HepG2 (cell line): Measurements from ENCODE around the gene ZKSCAN3. TPM values are rescaled to one million over a fixed set of nuclear protein-coding genes. Genes with fewer than 3 reads are reported as not detected.
A peak's percentile ranks its signal among the peaks of the same experiment; 100 is the strongest.

ENCODE experiments used
- ARNTL ChIP-seq: sonication (generic); formaldehyde crosslinking; IDR thresholded peaks from 2 replicates; pipeline ENCODE4 v1.4.0; 2020; ENCODE audit warnings: mild to moderate bottlenecking, missing genetic modification reagents
- CBX1 ChIP-seq: IDR thresholded peaks from one replicate; pipeline ENCODE4 v1.6.1; 2016; ENCODE audit warnings: antibody characterized with exemption, low read depth
- GZF1 ChIP-seq: sonication (generic); formaldehyde crosslinking; IDR thresholded peaks from 2 replicates; pipeline ENCODE4 v1.5.1; 2020; ENCODE audit warnings: mild to moderate bottlenecking, missing genetic modification reagents
- HOXA3 ChIP-seq: sonication (generic); formaldehyde crosslinking; IDR thresholded peaks from 2 replicates; pipeline ENCODE4 v1.5.0; 2020; ENCODE audit warnings: missing genetic modification reagents
- JUNB ChIP-seq: sonication (generic); formaldehyde crosslinking; IDR thresholded peaks from 2 replicates; pipeline ENCODE4 v1.8.0; 2022; ENCODE audit warnings: missing genetic modification reagents, mild to moderate bottlenecking, borderline replicate concordance
- KAT2B ChIP-seq: fragments of 150-350 bp; IDR thresholded peaks from 2 replicates; pipeline ENCODE4 v1.6.1; 2014; ENCODE audit warnings: low read depth, low read length, borderline replicate concordance
- MIER3 ChIP-seq: IDR thresholded peaks from 2 replicates; pipeline ENCODE4 v1.6.1; 2016; ENCODE audit warnings: missing compliant biosample characterization, borderline replicate concordance
- NBN ChIP-seq: fragments of 450-650 bp; conservative IDR thresholded peaks from 2 replicates; pipeline ENCODE4 v1.6.1; 2017
- POLR2A ChIP-seq, 2 experiments: IDR thresholded peaks; 2 replicates each; pipeline ENCODE4 v1.6.1; 2011; ENCODE audit warnings: low read depth in 2 of 2, low read length in 2 of 2, mild to moderate bottlenecking in 1 of 2, moderate library complexity in 1 of 2; ENCODE audit not compliant: insufficient read depth in 1 of 2
- POLR2G ChIP-seq: fragments of 200-400 bp; formaldehyde crosslinking; IDR thresholded peaks from 2 replicates; pipeline ENCODE4 v1.6.1; 2018; ENCODE audit warnings: mild to moderate bottlenecking, low read depth, low read length, moderate library complexity
- RBM22 ChIP-seq: fragments of 200-400 bp; formaldehyde crosslinking; optimal IDR thresholded peaks from 2 replicates; pipeline ENCODE3; 2017; ENCODE audit warnings: mild to moderate bottlenecking, low read length, moderate library complexity
- RFXAP ChIP-seq: sonication (generic); formaldehyde crosslinking; IDR thresholded peaks from 2 replicates; pipeline ENCODE4 v1.4.0; 2020; ENCODE audit warnings: missing genetic modification reagents, borderline replicate concordance
- SRSF1 ChIP-seq: fragments of 200-400 bp; formaldehyde crosslinking; optimal IDR thresholded peaks from 2 replicates; pipeline ENCODE3; 2017; ENCODE audit warnings: mild to moderate bottlenecking, low read depth, low read length, moderate library complexity
- STAG1 ChIP-seq: sonication (generic); formaldehyde crosslinking; IDR thresholded peaks from 2 replicates; pipeline ENCODE4 v1.4.0; 2020; ENCODE audit warnings: missing genetic modification reagents
- ZFP90 ChIP-seq: sonication (generic); formaldehyde crosslinking; IDR thresholded peaks from 2 replicates; pipeline ENCODE4 v1.8.0; 2022; ENCODE audit warnings: missing genetic modification reagents, mild to moderate bottlenecking, inconsistent platforms, borderline replicate concordance
- ZFY ChIP-seq: sonication (generic); formaldehyde crosslinking; IDR thresholded peaks from 2 replicates; pipeline ENCODE4 v1.4.0; 2020; ENCODE audit warnings: missing genetic modification reagents
- ZNF256 ChIP-seq: sonication (generic); formaldehyde crosslinking; conservative IDR thresholded peaks from 2 replicates; pipeline ENCODE4 v1.4.0; 2020; ENCODE audit warnings: missing genetic modification reagents
- ZNF274 ChIP-seq: sonication (generic); formaldehyde crosslinking; IDR thresholded peaks from 2 replicates; pipeline ENCODE4 v1.5.1; 2020; ENCODE audit warnings: mild to moderate bottlenecking, missing genetic modification reagents
- ZNF296 ChIP-seq: sonication (generic); formaldehyde crosslinking; conservative IDR thresholded peaks from 2 replicates; pipeline ENCODE4 v1.5.0; 2020; ENCODE audit warnings: mild to moderate bottlenecking, missing genetic modification reagents
- ZNF782 ChIP-seq: sonication (generic); formaldehyde crosslinking; IDR thresholded peaks from 2 replicates; pipeline ENCODE4 v1.4.0; 2020; ENCODE audit warnings: missing genetic modification reagents, mild to moderate bottlenecking, borderline replicate concordance
- polyA plus RNA-seq, 8 experiments: library from polyadenylated mRNA; depleted of rRNA in 3 of 8; stranded (reverse) in 7 of 8; unstranded in 1 of 8; fragments of >200 nt; fragmentation: Illumina TruSeq in 4 of 8; extraction: Trizol in 4 of 8; gene quantifications; 2 replicates each; pipeline versions ENCODE4 v1.2.1 to v1.2.3, GENCODE V29; 2011 to 2016; ENCODE audit warnings: low read depth in 4 of 8, missing spikeins in 1 of 8, mixed read lengths in 1 of 8; ENCODE audit not compliant: insufficient read depth in 1 of 8
- total RNA-seq, 5 experiments: library from RNA; depleted of rRNA; stranded (reverse); fragments of >200 nt; fragmentation: Illumina TruSeq; extraction: Trizol; gene quantifications; 2 replicates each; pipeline ENCODE4 v1.2.3, GENCODE V29; 2016; ENCODE audit warnings: low read depth in 1 of 5
- TF ChIP-seq, protein P1 (sequence below): sonication (generic); formaldehyde crosslinking; conservative IDR thresholded peaks from 2 replicates; pipeline ENCODE4 v1.8.0; 2022; ENCODE audit warnings: low read depth, missing genetic modification reagents
- TF ChIP-seq, protein P2 (sequence below): sonication (generic); formaldehyde crosslinking; IDR thresholded peaks from 2 replicates; pipeline ENCODE4 v1.5.1; 2020; ENCODE audit warnings: missing genetic modification reagents, mild to moderate bottlenecking, borderline replicate concordance
- TF ChIP-seq, protein P3 (sequence below): sonication (generic); formaldehyde crosslinking; IDR thresholded peaks from 2 replicates; pipeline ENCODE4 v1.4.0; 2020; ENCODE audit warnings: missing genetic modification reagents, borderline replicate concordance
- TF ChIP-seq, protein P4 (sequence below): sonication (generic); formaldehyde crosslinking; IDR thresholded peaks from 2 replicates; pipeline ENCODE4 v1.5.0; 2020; ENCODE audit warnings: mild to moderate bottlenecking, missing genetic modification reagents, borderline replicate concordance

Gene ZKSCAN3
- total and polyA plus RNA-seq, 2 of the 13 experiments (the other 11 are each of a cell fraction or from before 2014, with no cell fraction given) = 3.3 to 7.4 TPM

DNA sequence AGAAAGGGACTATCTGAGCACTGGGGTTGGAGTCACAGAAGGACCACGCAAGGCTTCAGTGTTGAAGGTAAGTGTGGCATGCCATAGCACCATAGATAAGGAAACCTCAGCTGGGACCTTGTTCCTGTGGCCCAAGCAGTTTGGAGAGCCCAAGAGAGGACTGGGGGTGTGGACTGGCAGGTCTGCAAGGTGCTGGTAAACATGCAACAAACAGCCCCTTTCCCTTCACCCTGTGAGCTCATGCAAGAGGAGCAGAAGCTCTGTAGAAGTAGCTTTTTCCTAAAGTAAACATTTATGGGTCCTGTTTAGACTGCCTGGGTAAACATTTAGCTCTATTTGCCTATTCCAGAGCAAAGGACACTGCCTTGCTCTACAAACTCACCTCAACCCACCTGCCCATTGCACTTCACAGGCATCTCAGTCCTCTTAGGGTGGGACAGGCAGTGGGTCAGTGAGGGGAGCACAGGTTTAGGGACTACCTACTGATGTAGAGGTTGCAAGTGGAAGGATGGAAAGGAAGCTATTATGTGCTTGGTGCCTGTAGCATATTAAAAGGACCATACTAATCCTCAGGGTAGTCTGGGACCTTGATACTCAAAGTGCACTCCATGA, 25.8 kb upstream of the ZKSCAN3 start (continued):
- TF ChIP-seq, protein P1, sequence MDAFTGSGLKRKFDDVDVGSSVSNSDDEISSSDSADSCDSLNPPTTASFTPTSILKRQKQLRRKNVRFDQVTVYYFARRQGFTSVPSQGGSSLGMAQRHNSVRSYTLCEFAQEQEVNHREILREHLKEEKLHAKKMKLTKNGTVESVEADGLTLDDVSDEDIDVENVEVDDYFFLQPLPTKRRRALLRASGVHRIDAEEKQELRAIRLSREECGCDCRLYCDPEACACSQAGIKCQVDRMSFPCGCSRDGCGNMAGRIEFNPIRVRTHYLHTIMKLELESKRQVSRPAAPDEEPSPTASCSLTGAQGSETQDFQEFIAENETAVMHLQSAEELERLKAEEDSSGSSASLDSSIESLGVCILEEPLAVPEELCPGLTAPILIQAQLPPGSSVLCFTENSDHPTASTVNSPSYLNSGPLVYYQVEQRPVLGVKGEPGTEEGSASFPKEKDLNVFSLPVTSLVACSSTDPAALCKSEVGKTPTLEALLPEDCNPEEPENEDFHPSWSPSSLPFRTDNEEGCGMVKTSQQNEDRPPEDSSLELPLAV (CRISPR knock-in tag) = no peak
- TF ChIP-seq ARNTL = peak; percentile 63; the same call in 1 of the 2 replicates
- 0 out of 2 replicates have a peak, but pooled peaks have one; percentile 59 for TF ChIP-seq ZFP90 (CRISPR knock-in tag)
- peak; percentile 25; the same call in 1 of the 2 replicates for TF ChIP-seq MIER3
- TF ChIP-seq RBM22 = no peak
- TF ChIP-seq STAG1 (CRISPR knock-in tag) = peak; percentile 15; the same call in 1 of the 2 replicates
- no peak for TF ChIP-seq POLR2G
- no peak for TF ChIP-seq SRSF1
- TF ChIP-seq ZFY = no peak
- TF ChIP-seq NBN = no peak
- TF ChIP-seq ZNF256 (CRISPR knock-in tag) = no peak
- TF ChIP-seq, protein P2, sequence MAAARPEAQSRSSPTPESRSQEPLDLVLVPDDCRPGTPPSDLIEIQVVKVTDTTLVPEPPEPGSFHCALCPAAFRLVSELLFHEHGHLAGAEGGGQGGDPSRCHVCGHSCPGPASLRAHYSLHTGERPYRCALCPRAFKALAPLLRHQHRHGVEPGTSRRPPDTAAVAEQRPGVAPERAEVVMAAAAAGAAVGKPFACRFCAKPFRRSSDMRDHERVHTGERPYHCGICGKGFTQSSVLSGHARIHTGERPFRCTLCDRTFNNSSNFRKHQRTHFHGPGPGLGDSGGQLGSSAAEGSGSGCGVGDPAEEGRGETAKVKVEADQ (CRISPR knock-in tag) = no peak
- TF ChIP-seq POLR2A (IDR thresholded peaks at IDR 0.05; ENCODE audit: insufficient read depth in 1 of 2, low read depth in 2 of 2, low read length in 2 of 2) = peak in 1 of 2 experiments; percentile 22; a peak in 1 of 4 replicates
- TF ChIP-seq JUNB (CRISPR knock-in tag) = no peak
- TF ChIP-seq, protein P3, sequence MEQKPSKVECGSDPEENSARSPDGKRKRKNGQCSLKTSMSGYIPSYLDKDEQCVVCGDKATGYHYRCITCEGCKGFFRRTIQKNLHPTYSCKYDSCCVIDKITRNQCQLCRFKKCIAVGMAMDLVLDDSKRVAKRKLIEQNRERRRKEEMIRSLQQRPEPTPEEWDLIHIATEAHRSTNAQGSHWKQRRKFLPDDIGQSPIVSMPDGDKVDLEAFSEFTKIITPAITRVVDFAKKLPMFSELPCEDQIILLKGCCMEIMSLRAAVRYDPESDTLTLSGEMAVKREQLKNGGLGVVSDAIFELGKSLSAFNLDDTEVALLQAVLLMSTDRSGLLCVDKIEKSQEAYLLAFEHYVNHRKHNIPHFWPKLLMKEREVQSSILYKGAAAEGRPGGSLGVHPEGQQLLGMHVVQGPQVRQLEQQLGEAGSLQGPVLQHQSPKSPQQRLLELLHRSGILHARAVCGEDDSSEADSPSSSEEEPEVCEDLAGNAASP = peak; percentile 71
- TF ChIP-seq KAT2B = no peak
- TF ChIP-seq ZNF296 (CRISPR knock-in tag) = no peak
- peak; percentile 53; the same call in 1 of the 2 replicates for TF ChIP-seq HOXA3
- TF ChIP-seq RFXAP (CRISPR knock-in tag) = peak; percentile 47; the same call in 1 of the 2 replicates
- TF ChIP-seq, protein P4, sequence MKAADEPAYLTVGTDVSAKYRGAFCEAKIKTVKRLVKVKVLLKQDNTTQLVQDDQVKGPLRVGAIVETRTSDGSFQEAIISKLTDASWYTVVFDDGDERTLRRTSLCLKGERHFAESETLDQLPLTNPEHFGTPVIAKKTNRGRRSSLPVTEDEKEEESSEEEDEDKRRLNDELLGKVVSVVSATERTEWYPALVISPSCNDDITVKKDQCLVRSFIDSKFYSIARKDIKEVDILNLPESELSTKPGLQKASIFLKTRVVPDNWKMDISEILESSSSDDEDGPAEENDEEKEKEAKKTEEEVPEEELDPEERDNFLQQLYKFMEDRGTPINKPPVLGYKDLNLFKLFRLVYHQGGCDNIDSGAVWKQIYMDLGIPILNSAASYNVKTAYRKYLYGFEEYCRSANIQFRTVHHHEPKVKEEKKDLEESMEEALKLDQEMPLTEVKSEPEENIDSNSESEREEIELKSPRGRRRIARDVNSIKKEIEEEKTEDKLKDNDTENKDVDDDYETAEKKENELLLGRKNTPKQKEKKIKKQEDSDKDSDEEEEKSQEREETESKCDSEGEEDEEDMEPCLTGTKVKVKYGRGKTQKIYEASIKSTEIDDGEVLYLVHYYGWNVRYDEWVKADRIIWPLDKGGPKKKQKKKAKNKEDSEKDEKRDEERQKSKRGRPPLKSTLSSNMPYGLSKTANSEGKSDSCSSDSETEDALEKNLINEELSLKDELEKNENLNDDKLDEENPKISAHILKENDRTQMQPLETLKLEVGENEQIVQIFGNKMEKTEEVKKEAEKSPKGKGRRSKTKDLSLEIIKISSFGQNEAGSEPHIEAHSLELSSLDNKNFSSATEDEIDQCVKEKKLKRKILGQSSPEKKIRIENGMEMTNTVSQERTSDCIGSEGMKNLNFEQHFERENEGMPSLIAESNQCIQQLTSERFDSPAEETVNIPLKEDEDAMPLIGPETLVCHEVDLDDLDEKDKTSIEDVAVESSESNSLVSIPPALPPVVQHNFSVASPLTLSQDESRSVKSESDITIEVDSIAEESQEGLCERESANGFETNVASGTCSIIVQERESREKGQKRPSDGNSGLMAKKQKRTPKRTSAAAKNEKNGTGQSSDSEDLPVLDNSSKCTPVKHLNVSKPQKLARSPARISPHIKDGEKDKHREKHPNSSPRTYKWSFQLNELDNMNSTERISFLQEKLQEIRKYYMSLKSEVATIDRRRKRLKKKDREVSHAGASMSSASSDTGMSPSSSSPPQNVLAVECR (CRISPR knock-in tag) = no peak; the same call in 1 of the 2 replicates
- TF ChIP-seq ZNF274 (CRISPR knock-in tag) = no peak
- TF ChIP-seq GZF1 (CRISPR knock-in tag) = no peak
- peak; percentile 45; the same call in 1 of the 2 replicates for TF ChIP-seq ZNF782 (CRISPR knock-in tag)
- no peak for TF ChIP-seq CBX1
